HL-60 (cell line): ENCODE measurements around the gene RNASE8.

Experiments
- CTCF ChIP-seq: IDR thresholded peaks from one replicate; pipeline ENCODE4 v1.5.1; 2011; ENCODE audit warnings: low read length, control low read depth, inconsistent platforms; ENCODE audit not compliant: insufficient read depth
- REST ChIP-seq: IDR thresholded peaks from 2 replicates; pipeline ENCODE4 v1.6.1; 2012; ENCODE audit warnings: low read depth; ENCODE audit not compliant: insufficient replicate concordance
- SPI1 ChIP-seq: IDR thresholded peaks from 2 replicates; pipeline ENCODE4 v1.6.1; 2012; ENCODE audit warnings: low read depth, mild to moderate bottlenecking, borderline replicate concordance

- TF ChIP-seq CTCF (no peak), SPI1 (no peak), REST (no peak)
These were observed 4.2 kb upstream of the RNASE8 start for GRCh38 chr14:21053184-21054122.
